Uterus (tissue), 4 donors: ENCODE results near the gene RAVER2. TPM values are rescaled to one million over a fixed set of nuclear protein-coding genes. Genes with fewer than 3 reads are reported as not detected.

Source experiments
- DNase-seq, 2 donors: peaks; one replicate each; pipeline ENCODE4 v3.0.0-alpha.2; 2019 to 2020
- H3K27ac ChIP-seq, 2 donors: fragments of 200-600 bp; sonication (generic); 1 replicate in 1 of 2; 2 replicates in 1 of 2; pipeline ENCODE4 v1.5.1; 2016 to 2018
- H3K27me3 ChIP-seq, 2 donors: fragments of 200-600 bp; sonication (generic); one replicate each; pipeline ENCODE4 v1.5.1; 2018 to 2019; ENCODE audit warnings: control low read depth in 1 of 2
- H3K36me3 ChIP-seq, 2 donors: fragments of 200-600 bp; sonication (generic); one replicate each; pipeline ENCODE4 v1.5.1; 2019; ENCODE audit warnings: control low read depth in 1 of 2
- H3K4me1 ChIP-seq, 2 donors: fragments of 200-600 bp; sonication (generic); one replicate each; pipeline ENCODE4 v1.5.1; 2018 to 2019; ENCODE audit warnings: control low read depth in 1 of 2
- H3K4me3 ChIP-seq, 2 donors: fragments of 200-600 bp; sonication (generic); 1 replicate in 1 of 2; 2 replicates in 1 of 2; pipeline ENCODE4 v1.5.1; 2018 to 2019; ENCODE audit warnings: mild to moderate bottlenecking in 1 of 2
- H3K9me3 ChIP-seq, 2 donors: fragments of 200-600 bp; sonication (generic); one replicate each; pipeline ENCODE4 v1.5.1; 2019; ENCODE audit warnings: control low read depth in 1 of 2
- POLR2A ChIP-seq, 2 donors: fragments of 450-650 bp; IDR thresholded peaks; one replicate each; pipeline ENCODE4 v1.6.1; 2016; ENCODE audit warnings: antibody characterized with exemption in 2 of 2, mild to moderate bottlenecking in 1 of 2, moderate library complexity in 1 of 2
- intact Hi-C: fragments of 100-400 bp; cut with DNase I; formaldehyde crosslinking; loops from one replicate; pipeline ENCODE4 v1.15.1; 2023; ENCODE audit warnings: low total_unique reads
- total RNA-seq, 4 donors: library from RNA; depleted of rRNA in 3 of 4; stranded (reverse); fragments of >200 nt in 3 of 4; gene quantifications; one replicate each; pipeline versions ENCODE4 v1.1.0 to v1.2.4, GENCODE V29; 2014 to 2023
- TF ChIP-seq, protein P1 (sequence below), 4 experiments: fragments of 200-600 bp in 2 of 4; fragments of 450-650 bp in 2 of 4; sonication (generic) in 2 of 4; IDR thresholded peaks; one replicate each; pipeline ENCODE4 v1.5.1; 2016 to 2019; ENCODE audit warnings: antibody characterized with exemption in 4 of 4, mild to moderate bottlenecking in 2 of 4, moderate library complexity in 1 of 4
- donor health status: DM: yes; HTN: yes; CAD: no.

Gene RAVER2
- total RNA-seq, 4 donors from 2014 or later: 10.6 to 24.0 (median 18.9) TPM

DNA sequence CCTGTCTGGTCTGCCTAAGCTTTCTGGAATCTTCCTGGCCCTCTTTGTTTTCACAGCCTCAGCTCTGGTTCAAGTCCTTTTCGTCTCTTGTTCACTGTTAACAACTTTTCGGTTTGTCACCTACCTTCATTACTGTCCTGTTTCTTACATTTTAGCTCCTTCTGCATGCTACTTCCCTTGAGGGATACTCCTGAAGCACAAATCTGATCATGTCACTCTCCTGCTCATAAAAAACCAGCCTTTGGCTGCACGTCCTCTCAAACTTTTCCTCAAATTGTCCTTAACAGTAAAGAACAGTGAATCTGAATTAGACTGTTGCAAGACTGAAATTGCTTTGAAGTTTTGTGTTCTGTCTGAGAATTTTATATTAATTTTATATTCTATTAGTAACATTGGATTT is 3.3 kb downstream of the RAVER2 start:
- no peaks in the 10 kb centered on the region for H3K36me3 ChIP-seq
- no peaks in the 10 kb centered on the region for H3K9me3 ChIP-seq
- DNase-seq: no peak
- no peaks in the 10 kb centered on the region for H3K27me3 ChIP-seq
- no peaks in the 10 kb centered on the region for H3K4me1 ChIP-seq
- intact Hi-C loops: no loop called here
- H3K27ac ChIP-seq: no peak overlapping the region
- no peak overlapping the region for H3K4me3 ChIP-seq
- TF ChIP-seq POLR2A (IDR thresholded peaks at IDR 0.05): no peak
- TF ChIP-seq, protein P1, sequence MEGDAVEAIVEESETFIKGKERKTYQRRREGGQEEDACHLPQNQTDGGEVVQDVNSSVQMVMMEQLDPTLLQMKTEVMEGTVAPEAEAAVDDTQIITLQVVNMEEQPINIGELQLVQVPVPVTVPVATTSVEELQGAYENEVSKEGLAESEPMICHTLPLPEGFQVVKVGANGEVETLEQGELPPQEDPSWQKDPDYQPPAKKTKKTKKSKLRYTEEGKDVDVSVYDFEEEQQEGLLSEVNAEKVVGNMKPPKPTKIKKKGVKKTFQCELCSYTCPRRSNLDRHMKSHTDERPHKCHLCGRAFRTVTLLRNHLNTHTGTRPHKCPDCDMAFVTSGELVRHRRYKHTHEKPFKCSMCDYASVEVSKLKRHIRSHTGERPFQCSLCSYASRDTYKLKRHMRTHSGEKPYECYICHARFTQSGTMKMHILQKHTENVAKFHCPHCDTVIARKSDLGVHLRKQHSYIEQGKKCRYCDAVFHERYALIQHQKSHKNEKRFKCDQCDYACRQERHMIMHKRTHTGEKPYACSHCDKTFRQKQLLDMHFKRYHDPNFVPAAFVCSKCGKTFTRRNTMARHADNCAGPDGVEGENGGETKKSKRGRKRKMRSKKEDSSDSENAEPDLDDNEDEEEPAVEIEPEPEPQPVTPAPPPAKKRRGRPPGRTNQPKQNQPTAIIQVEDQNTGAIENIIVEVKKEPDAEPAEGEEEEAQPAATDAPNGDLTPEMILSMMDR (IDR thresholded peaks at IDR 0.05): no peak

GRCh38 chr1:64748706-64749105 is 3.8 kb downstream of the RAVER2 start:
- TF ChIP-seq, protein P1 (IDR thresholded peaks at IDR 0.05): no peak
- no peaks in the 10 kb centered on the region for H3K4me1 ChIP-seq

GRCh38 chr1:64750092-64750491 is 5.2 kb downstream of the RAVER2 start:
- Histone ChIP-seq H3K36me3 (no peaks in the 10 kb centered on the region), H3K27me3 (no peaks in the 10 kb centered on the region), H3K4me1 (no peaks in the 10 kb centered on the region), H3K9me3 (no peaks in the 10 kb centered on the region), H3K27ac (no peak overlapping the region), H3K4me3 (no peak overlapping the region)
- TF ChIP-seq POLR2A (IDR thresholded peaks at IDR 0.05): no peak
- TF ChIP-seq, protein P1 (IDR thresholded peaks at IDR 0.05): no peak
- DNase-seq: no peak
- intact Hi-C loops: no loop called here

More at GRCh38 chr1:64748706-64749105, 3.8 kb downstream of the RAVER2 start:
- Histone ChIP-seq H3K9me3 (no peaks in the 10 kb centered on the region), H3K36me3 (no peaks in the 10 kb centered on the region), H3K27ac (no peak overlapping the region), H3K27me3 (no peaks in the 10 kb centered on the region), H3K4me3 (no peak overlapping the region)
- DNase-seq: no peak
- intact Hi-C loops: no loop called here

- H3K9me3 ChIP-seq: no peaks in the 10 kb centered on the region
- H3K27me3 ChIP-seq: no peaks in the 10 kb centered on the region
- intact Hi-C loops: no loop called here
- no peak overlapping the region for H3K27ac ChIP-seq
- no peaks in the 10 kb centered on the region for H3K4me1 ChIP-seq
- no peak overlapping the region for H3K4me3 ChIP-seq
- TF ChIP-seq, protein P1 (IDR thresholded peaks at IDR 0.05): no peak
- no peak for TF ChIP-seq POLR2A (IDR thresholded peaks at IDR 0.05)
- H3K36me3 ChIP-seq: no peaks in the 10 kb centered on the region
- no peak for DNase-seq
These were observed 6.0 kb downstream of the RAVER2 start for GRCh38 chr1:64750875-64751274.

GRCh38 chr1:64754173-64754572 is 9.3 kb downstream of the RAVER2 start:
- TF ChIP-seq POLR2A (IDR thresholded peaks at IDR 0.05): no peak
- TF ChIP-seq, protein P1 (IDR thresholded peaks at IDR 0.05): no peak
- Histone ChIP-seq H3K9me3 (no peaks in the 10 kb centered on the region), H3K27me3 (no peaks in the 10 kb centered on the region), H3K27ac (no peak overlapping the region), H3K36me3 (no peaks in the 10 kb centered on the region), H3K4me3 (no peak overlapping the region), H3K4me1 (no peaks in the 10 kb centered on the region)
- intact Hi-C loops: no loop called here
- no peak for DNase-seq
